COLO829 (cell line): ENCODE measurements around the gene TM4SF18.
"Not testable (repeated sequence)": the region's sequence is repeated elsewhere in the genome, so short reads cannot be mapped to it uniquely, and the experiment has no call there.

Experiments
- DNase-seq: peaks from one replicate; pipeline ENCODE4 v3.0.0; 2012; ENCODE audit warnings: low spot score

Gene TM4SF18

DNA sequence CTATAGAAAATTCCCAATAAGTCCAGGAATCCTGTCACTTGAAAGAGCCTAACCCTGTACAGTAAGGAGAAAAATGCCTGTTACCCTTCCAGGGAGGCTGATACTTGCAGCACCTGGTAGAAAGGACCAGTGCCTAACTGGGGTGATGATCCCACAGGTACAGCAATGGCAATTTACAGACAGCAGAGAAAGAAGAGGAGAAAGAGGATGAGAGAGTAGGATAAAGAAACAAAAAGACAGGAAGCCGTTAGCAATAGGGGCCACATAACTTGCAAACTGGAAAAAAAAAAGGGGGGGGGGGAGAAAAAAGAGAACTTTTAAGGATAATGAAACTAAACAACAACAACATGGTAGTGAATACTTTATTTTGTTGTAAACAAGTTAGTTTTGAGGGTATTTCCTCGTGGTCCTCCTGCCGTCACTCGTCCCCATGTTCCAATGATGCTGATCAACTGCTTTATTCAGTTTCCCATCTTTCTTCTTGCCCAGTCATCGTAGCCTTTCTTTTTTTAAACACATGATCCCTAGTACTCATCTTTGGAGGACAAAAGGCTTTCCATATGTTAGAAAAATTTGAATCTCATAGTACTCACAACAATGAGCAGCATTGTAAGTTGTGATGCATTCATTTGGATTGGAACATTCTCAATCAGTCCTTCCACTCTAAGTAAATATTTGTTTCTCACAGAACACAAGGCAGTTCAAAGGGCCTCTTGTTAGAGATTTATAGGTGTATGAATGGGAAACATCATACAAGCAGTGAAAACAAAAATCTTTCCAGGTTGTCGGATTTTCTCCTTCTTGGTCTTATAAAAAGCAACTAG is 35.5 kb upstream of the TM4SF18 start:
- peak; percentile 82 for DNase-seq

DNA sequence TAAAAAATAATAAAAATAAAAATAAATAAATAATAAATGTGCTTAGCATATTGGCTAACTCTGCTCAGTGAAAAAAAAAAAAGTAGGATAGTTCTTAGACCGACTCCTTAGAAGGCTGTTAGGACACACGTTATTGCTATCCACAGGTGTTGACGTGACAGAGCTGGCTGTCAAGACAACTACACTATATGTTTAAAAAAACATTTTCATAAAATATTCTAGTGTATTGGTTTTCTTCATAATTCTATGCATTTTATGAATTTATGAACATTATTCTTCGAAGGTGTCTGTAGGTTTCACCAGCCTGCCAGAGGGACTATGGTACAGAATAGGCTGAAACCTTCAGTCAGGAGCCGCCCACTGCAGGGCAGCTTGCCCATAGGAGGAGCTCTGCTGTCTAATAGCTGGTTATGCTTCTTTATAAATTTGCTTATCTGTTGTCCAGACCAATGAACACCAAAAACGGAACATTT is 34.8 kb upstream of the TM4SF18 start:
- no peak for DNase-seq

DNA sequence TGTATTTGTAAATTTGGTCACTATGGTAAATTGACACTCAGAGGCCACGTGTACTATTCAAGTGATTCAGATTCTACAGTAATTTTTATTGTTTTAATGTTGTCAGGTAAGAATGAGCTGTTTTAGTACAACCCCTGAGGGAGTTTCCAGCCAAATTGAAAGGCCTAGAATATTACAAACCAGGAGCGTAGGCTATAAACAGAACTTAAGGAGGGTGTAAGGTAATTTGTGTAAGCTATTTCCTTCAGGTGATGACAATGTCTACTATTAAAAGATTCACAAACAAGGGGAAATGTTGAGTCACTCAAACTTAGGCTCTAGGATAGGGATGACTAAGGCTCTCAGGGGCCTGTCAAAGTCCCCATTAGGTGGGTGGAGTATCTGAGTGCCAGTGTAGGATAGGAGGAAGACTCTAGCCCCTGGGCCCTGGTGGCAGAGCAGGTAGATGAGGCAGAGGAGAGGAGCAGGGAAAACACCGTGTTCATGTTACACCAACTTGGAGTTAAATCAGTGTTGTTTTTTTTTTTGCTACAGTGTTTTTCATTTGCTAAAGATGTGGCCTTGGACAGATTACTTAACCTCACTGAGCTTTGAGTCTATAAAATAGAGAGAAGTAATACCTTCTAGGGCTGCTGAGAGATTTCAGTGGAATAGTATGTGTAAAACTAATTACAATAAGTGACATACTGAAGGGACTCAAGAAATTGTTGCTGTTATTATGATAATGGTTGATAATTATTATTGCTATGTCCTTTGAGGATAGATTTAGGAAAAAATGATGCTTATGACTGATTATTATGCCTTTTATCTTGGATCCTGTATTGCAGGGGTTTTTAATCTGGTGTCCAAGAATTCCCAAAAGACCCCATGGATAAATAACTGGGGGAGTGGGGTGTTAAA is 33.8 kb upstream of the TM4SF18 start:
- DNase-seq, result no peak

DNA sequence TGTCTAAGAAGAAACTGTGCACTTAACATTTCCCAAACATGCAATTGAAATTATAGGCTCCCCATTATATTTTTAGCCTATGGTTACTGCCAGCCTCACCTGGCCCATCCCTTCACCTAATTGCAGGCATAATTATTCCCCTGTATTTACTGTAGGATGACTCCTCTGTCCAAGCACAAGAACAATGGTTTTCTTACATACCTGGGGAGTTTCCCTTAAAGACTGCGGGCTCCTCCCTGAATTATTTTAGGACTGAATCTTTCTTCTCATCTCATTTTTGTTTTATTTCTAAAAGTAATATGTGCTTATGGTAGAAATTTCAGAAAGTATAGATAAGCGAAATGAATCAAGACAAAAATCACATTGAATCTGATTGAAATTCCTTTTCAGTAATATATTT is 32.6 kb upstream of the TM4SF18 start:
- no peak for DNase-seq

DNA sequence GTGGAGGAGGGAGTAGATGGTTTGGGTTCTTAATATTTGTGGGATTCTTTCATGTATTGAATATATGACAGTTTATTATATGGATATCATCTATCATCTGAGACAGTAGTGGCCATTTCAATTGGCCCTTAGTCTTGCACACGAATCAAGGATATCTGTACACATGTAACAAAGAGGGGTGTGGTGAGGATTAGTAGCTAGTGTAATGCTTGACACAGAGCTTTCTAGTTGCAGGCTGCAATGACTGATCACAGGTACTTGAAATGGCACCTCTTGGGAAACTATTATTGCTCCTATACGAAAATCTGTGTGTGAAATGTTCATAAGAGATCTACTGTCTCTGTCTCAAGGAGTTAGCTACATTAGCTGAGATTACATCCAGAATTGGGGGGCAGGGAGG is 31.2 kb upstream of the TM4SF18 start:
- DNase-seq, result no peak

DNA sequence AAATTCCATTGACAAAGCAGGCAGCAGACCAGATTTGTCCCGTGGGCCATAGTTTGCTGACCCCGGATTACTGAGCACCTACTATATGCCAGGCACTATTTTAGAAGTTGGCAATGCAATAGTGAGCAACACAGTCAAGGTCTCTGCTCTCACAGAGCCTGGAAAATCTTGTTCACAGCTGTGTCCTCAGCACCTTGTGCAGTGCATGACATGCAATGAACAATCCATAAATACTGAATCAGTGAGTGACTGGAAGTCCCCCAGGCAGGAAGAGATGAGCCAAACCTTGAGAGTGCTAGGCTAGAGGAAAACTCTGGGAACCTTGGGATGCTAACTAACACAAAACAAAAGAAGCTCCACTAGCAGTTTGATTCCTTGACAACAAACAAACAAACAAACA is 29.6 kb upstream of the TM4SF18 start:
- no peak for DNase-seq

DNA sequence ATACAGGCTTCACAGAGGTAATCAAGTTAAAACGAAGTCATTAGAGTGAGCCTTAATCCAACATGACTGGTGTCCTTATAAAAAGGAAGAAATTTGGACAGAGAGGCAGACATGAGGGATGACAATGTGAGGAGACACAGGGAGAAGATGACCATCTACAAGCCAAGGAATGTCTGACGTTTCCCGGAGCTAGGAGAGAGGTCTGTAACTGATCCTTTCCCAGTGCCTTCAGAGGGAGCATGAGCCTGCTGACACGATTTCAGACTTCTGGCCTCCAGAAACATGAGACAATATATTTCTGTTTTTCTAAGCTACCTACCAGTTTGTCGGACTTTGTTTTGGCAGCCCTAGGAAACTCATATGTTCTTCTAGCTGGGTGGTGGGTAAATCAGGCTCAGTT is 28.9 kb upstream of the TM4SF18 start:
- no peak for DNase-seq

DNA sequence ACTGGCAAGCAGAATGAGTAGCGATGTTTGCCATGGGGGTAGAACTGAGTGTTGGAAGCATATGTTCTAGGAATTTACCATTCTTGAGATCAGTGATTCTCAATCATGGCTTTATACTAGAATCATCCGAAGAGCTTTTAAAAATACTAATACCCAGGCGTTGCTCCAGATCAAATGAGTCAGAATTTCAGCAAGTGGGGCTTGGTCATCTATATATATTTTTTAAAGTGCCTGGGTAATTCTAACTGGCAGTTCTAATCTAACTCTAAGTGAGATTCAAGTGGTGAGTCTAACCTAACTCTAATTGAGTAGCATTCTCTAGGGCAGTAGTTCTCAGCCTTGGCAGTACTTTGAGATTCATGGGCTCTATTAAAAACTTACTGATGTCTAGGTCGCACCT is 23.2 kb upstream of the TM4SF18 start:
- DNase-seq, result no peak

DNA sequence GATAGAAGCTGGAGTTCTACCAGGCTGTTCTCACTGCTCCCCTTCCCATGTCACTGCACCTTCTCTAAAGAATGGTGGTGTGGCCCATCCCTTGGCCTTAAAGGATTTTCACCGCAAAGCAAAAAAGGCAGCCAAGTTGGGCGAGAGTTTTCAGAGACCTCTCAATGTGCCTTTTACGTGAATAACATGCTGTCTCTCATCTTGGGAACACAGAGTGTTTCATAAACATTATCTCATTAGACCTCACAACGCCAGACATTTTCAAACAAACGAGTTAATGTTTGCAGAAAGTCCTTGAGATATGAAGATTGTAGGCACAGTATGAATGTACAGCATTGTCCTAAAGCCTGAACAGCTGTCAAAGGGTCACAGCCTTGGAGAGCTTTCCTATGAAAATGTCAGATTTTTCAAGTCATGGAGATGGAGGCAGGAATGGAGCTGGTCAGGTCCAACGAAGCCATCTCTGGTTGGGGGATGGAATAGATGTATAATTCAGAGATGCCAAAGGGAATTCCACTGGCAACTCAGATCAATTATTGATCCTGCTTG is 22.7 kb upstream of the TM4SF18 start:
- DNase-seq, result peak; percentile 98

DNA sequence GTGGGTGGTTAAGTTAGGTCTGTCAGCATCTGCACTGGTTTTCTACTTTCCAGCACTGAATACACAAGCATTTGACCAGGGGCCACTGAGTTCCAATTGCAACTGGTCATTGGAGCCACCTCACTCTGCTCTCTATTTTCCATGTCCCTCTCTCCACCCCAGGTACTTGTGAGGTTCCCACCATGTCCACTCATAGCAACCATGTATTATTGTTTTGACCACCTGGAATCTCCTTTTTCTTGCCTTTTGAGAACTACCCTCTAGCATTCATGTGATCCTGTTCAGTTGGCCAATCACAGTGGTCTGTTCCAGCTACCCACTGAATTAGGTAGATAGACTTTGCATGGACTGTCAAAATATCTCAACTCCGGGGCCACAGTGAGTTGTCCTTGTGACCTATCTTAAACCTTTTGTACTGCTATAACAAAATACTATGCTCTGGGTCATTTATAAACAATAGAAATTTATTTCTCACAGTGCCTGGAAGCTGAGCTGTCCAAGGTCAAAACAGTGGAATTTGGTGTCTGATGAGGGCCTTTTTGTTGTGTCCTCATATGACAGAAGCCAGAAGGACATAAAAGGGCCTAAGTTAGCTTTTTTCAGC is 20.2 kb upstream of the TM4SF18 start:
- no peak for DNase-seq

DNA sequence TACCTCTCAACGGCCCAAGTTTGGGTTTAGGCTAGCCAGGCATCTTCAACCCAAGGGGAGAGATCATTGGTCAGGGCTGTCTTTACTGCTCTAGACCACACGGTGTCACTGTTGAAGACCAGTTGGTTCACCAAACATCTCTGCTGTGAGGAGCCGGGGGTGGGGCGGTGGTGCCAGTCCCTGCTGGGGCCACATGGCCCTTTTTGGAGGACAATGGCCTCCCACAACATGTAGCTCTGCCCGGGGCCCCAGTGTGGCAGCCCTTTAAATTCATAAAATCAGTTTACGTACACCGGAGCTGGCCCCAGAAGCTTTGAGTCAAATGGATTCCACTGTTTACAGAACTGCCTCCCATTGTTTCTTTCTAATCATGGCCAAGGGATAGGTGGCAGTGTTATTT is 19.1 kb upstream of the TM4SF18 start:
- peak; percentile 95 for DNase-seq

DNA sequence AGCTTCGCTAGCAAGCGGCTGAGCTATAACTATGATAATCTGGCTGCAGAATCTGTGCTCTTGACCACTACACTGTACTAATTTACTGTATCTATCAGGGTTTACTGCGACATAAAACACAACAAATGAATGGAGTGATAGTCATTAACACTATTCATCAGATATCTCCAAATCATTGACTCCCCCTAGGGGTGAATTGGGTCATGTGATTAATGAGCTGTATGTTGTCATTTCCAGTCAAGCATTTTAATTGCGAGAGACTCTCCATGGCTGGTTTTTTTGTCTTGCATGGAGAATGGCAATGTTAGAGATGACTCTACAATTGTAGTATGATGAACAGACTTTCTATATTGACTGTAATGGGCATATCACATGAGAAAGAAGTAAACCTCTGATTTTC is 10.5 kb upstream of the TM4SF18 start:
- no peak for DNase-seq

DNA sequence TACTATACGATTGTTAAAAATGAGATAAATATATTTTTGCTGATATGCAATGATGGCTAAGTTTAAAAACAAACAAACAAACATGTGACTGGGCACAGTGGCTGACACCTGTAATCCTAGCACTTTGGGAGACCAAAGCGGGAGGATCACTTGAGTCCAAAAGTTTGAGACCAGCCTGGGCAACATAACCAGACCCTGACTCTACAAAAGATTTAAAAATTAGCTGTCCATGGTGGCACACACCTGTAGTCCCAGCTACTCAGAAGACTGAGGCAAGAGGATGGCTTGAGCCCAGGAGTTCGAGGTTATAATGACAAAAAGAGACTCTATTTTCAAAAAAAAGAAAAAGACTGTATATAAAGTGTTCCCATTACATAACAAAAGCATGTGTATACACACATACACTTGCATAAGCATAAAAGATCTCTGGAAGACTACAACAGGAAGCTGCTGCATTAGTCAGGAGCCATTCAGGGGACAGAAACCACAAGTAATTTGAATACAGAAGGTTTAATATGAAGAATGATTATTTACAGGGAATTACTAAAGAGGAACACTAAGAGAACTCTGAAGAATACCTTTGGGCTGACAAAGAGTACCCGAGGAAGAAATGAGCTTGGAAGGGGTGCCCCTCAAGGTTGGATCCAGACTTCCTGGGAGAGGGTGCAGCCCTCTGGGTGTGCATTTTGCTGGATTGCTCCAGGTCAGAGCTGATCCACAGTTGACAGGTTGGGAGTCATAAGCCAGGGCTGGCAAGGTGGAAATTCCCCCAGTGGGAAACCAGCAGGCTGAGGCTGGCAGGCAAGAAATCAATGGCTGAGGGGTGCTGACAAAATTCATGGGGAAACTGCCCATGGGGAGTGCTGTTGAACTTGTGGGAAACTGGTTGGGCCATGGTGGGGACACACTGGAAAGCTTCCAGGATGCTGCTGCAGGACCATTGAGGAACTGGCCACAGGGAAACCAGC is 9.3 kb upstream of the TM4SF18 start:
- DNase-seq, result no peak

DNA sequence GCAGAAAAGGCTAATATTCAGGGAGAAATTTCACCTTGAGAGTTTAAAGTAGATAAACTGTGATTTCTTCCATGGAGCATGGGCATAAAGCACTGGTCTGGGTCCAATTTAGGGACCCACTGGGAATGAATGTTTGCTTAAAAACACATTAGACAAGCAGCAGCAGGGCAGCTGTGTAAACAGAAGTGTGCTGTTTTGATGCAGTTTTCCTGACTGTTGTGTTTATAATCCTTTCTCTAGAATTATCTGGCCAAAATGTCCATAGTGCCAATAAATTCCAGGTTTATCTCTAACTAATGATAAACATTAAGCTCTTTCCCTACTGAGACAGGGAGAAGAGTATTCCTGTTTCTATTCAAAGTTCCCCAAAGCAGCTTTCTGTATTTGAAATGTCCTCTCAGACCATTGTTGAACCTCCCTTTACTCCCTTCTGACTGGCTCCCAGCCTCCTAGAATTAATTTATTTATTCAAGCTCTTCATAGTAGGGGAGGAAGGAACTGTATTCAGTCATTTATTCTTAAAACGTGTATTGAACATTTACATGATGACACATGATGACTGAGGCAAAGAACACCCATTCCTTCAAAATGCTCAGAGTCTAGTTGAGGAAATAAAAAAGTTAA is 7.0 kb upstream of the TM4SF18 start:
- DNase-seq, result no peak

DNA sequence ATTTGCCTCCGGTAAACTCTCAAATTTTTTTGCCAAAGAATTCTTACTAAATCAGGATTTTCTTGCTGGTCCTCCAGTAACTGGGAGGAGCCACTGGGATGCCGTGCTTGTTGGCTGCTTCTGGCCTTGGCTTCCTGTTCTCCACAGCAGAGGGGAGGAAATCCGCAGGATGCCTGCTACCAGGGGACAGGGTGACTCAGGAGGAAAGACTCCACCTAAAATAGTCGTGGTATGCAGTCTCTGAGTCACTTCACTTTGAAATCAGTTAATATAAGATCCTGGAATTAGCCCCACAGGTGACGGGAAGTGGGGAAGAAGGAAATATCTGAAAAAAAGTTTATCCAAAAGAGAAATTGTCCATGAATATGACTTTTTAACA is 6.5 kb upstream of the TM4SF18 start:
- peak; percentile 84 for DNase-seq

DNA sequence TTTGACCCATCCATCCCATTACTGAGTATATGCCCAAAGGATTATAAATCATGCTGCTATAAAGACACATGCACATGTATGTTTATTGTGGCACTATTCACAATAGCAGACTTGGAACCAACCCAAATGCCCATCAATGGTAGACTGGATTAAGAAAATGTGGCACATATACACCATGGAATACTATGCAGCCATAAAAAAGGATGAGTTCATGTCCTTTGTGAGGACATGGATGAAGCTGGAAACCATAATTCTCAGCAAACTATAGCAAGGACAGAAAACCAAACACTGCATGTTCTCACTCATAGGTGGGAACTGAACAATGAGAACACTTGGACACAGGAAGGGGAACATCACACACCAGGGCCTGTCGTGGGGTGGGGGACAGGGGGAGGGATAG is 4.0 kb upstream of the TM4SF18 start:
- DNase-seq, result not testable (repeated sequence)

DNA sequence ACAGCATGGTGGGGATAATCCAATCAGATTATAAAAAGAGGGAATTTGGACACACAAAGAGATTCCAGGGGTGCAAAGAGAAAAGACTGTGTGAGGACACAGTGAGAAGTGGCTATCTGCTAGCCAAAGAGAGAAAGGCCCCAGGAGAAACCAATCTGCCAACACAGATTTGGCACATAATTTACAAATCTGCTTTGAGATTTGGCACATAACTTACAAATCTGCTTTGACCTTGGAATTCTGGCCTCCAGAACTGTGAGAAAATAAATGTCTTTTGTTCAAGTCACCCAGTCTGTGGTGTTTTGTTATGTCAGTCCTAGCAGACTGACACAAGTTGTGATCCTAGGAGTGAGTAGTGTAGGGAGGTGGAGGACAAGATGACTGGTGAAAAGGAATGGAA is 3.5 kb upstream of the TM4SF18 start:
- DNase-seq, result no peak

DNA sequence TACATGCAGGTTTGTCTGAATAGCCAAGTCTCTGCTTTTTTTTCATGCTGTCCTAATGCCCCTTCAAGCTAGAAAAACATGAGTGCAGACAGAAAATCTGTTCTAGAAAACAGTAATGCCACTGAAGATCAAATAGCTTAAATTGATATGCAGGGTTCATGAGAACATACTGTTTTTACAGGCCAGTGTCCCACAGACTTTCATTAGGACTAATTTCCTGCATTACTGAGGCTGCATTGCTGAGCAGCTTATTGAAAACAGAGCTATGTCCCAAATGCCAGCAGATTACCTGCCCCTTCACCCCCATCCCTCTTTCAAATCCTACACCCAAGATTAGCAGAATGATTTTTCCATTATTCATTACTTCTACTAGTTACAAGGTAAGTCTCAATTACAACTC is 665 bp downstream of the TM4SF18 start:
- no peak for DNase-seq

DNA sequence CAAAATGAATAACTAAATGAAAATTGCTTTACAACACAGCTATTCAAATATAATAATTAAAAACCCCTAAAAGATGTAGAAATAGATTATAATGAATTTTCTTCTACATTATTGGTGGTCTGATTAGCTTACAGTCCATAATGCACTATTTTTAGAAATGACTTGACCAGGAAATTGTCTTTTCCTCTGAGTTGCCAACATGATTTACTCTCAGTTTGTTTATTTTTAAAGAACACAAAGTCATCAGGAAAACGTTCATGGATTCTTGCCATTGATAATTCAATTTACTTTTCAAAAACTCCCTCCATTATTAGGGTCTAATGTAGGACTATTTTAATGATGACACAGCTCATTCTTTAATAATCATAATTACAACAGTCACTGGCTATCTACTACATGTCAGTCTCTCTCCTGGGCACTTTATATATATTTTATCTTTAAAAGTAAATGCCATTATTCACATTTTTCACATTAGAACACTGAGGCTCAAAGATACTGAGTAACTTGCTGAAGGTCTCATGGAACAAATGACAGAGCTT is 1.1 kb downstream of the TM4SF18 start:
- no peak for DNase-seq

DNA sequence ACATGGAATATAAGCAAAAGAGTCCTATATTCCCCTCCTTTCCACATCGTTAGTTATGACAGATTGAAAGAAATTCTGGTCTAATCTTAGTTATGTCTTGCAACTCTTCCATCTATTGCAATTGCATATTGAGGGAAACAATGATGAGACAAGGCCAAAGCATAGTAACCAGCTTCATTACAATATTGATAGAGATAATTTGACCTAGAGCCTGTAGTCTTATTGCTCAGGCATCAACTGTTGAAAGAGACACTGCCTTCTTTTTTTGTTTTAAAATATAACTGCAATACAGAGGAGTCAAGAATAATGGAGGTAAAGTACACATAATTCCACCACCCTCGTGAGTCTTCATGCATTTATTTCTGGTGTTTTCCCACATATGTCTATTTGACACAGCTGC is 2.0 kb downstream of the TM4SF18 start:
- DNase-seq, result no peak
